Lower leg skin (tissue), 4 donors: ENCODE measurements around the gene ASB2. TPM values are rescaled to one million over a fixed set of nuclear protein-coding genes. Genes with fewer than 3 reads are reported as not detected.

Experiments
- DNase-seq, 2 donors: peaks; one replicate each; pipeline ENCODE4 v3.0.0-alpha.2; 2019; ENCODE audit warnings: low spot score in 2 of 2
- H3K4me3 ChIP-seq: fragments of 200-600 bp; sonication (generic); 2 replicates; pipeline ENCODE4 v1.5.1; 2017; ENCODE audit warnings: mild to moderate bottlenecking, low read depth; ENCODE audit not compliant: poor library complexity, severe bottlenecking
- CTCF ChIP-seq, 3 donors: fragments of 450-650 bp; IDR thresholded peaks; one replicate each; pipeline ENCODE4 v1.5.1; 2016; ENCODE audit warnings: antibody characterized with exemption in 3 of 3, mild to moderate bottlenecking in 3 of 3, moderate library complexity in 2 of 3
- POLR2A ChIP-seq, 2 donors: fragments of 450-650 bp; IDR thresholded peaks; one replicate each; pipeline ENCODE4 v1.6.1; 2016 to 2017; ENCODE audit warnings: antibody characterized with exemption in 2 of 2, mild to moderate bottlenecking in 1 of 2, moderate library complexity in 1 of 2
- WGBS, 2 donors: methylation state at CpG; one replicate each; pipeline ENCODE4 v1.1.5; 2018; 5-methylcytosine and 5-hydroxymethylcytosine counted together
- intact Hi-C: fragments of 100-400 bp; cut with DNase I; formaldehyde crosslinking; loops from one replicate; pipeline ENCODE4 v1.15.0; 2023; ENCODE audit warnings: low total_unique reads
- total RNA-seq, 4 donors: library from RNA; depleted of rRNA; stranded (reverse); fragments of >200 nt; gene quantifications; one replicate each; pipeline ENCODE4 v1.1.0, GENCODE V29; 2016

Gene ASB2
- total RNA-seq, 4 donors from 2014 or later, result 0.46 to 5.4 (median 1.8) TPM

- TF ChIP-seq POLR2A (IDR thresholded peaks at IDR 0.05) (no peak), CTCF (IDR thresholded peaks at IDR 0.05) (peak in 1 of 3 donors; percentile 91)
- peak; percentile 60 to 94 for DNase-seq
- no peak overlapping the region for H3K4me3 ChIP-seq
- 20 to 27% methylated on average over 12 to 13 of the region's 13 CpGs for WGBS, 2 donors
- intact Hi-C loops, result loop anchor here (5.0 kb wide), 1 partner anchor 106 kb away; the partner anchor contains the start of gene PRIMA1
Measured at GRCh38 chr14:93892923-93893558, 83.3 kb downstream of the ASB2 start.

GRCh38 chr14:93892505-93892839 is 83.9 kb downstream of the ASB2 start:
- TF ChIP-seq CTCF (IDR thresholded peaks at IDR 0.05), result no peak
- no peak for TF ChIP-seq POLR2A (IDR thresholded peaks at IDR 0.05)
- H3K4me3 ChIP-seq, result no peak overlapping the region
- intact Hi-C loops, result loop anchor here (5.0 kb wide), 1 partner anchor 105 kb away; the partner anchor contains the start of gene PRIMA1
- no peak for DNase-seq
- 62 to 69% methylated on average over 5 of the region's 5 CpGs for WGBS, 2 donors

GRCh38 chr14:93891756-93892504 is 84.4 kb downstream of the ASB2 start:
- WGBS, 2 donors, result 65 to 66% methylated on average over 12 to 15 of the region's 15 CpGs
- TF ChIP-seq POLR2A (IDR thresholded peaks at IDR 0.05) (no peak), CTCF (IDR thresholded peaks at IDR 0.05) (no peak)
- DNase-seq, result no peak
- intact Hi-C loops, result loop anchor here (5.0 kb wide), 1 partner anchor 105 kb away; the partner anchor contains the start of gene PRIMA1
- H3K4me3 ChIP-seq, result no peak overlapping the region

DNA sequence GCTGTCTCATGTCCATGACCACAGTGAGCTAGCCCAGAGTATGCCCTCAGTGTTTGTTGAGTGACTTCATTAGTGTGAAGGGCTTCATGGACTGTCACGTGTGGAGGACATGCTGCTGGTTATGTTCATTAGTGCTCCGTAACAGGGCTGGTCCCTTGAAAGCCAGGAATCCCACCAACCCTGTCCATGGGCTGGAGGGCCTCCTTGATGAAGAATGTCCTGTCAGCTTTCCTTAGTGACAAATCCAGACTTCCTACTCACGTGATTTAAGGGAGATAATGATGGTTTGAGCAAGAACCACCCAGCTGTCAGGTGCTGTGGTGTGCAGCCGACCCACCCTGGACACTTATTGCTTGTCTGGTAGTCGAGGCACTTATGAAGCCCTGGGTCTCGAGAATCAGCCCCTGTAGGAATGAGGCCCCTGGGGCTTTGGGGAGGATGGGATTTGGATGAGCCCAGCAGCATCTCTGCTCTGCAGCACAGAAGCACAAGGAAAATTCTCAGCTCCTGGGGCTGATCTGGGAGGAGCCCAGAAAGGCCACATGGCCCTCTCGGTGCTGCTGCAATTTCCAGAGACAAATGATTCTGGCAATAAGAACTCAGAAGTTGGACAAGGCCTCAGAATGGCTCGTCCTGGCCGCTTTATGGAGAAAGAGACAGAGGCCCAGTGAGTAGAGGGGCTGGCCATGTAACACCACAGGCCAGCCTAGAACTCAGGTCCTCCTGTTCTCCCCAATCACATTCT is 86.5 kb downstream of the ASB2 start:
- DNase-seq, result no peak
- no peak for TF ChIP-seq CTCF (IDR thresholded peaks at IDR 0.05)
- TF ChIP-seq POLR2A (IDR thresholded peaks at IDR 0.05), result no peak
- H3K4me3 ChIP-seq, result no peak overlapping the region
- 70 to 74% methylated on average over 9 of the region's 9 CpGs for WGBS, 2 donors
- intact Hi-C loops, result loop anchor here (5.0 kb wide), 1 partner anchor 103 kb away; the partner anchor contains the start of gene PRIMA1

GRCh38 chr14:93888995-93889394 is 87.4 kb downstream of the ASB2 start:
- intact Hi-C loops, result no loop called here
- no peak overlapping the region for H3K4me3 ChIP-seq
- DNase-seq, result no peak
- TF ChIP-seq POLR2A (IDR thresholded peaks at IDR 0.05), result no peak
- TF ChIP-seq CTCF (IDR thresholded peaks at IDR 0.05), result no peak
- WGBS, 2 donors, result 53 to 66% methylated on average over 11 to 12 of the region's 12 CpGs
